Upper lobe of left lung (tissue), 4 donors: ENCODE results near the gene PLA2G4B.

Source experiments
- CTCF ChIP-seq, 6 experiments: fragments of 450-650 bp in 4 of 6; fragments of 200-600 bp in 2 of 6; sonication (generic) in 2 of 6; IDR thresholded peaks; one replicate each; pipeline ENCODE4 v1.5.1; 2016 to 2019; ENCODE audit warnings: antibody characterized with exemption in 6 of 6
- EP300 ChIP-seq, 4 donors: sonication (generic); formaldehyde crosslinking; IDR thresholded peaks; one replicate each; pipeline ENCODE4 v1.5.1; 2017; ENCODE audit warnings: antibody characterized with exemption in 4 of 4, control low read depth in 2 of 4
- POLR2A ChIP-seq, 4 donors: fragments of 450-650 bp; IDR thresholded peaks; one replicate each; pipeline ENCODE4 v1.5.1; 2016 to 2017; ENCODE audit warnings: antibody characterized with exemption in 4 of 4, mild to moderate bottlenecking in 2 of 4
- POLR2AphosphoS5 ChIP-seq, 2 donors: sonication (generic); formaldehyde crosslinking; IDR thresholded peaks; one replicate each; pipeline ENCODE4 v1.5.1; 2017; ENCODE audit warnings: antibody characterized with exemption in 2 of 2

GRCh38 chr15:41810651-41811431 lies 27.8 kb upstream of the PLA2G4B start:
- TF ChIP-seq POLR2A (IDR thresholded peaks at IDR 0.05) = no peak
- TF ChIP-seq CTCF (IDR thresholded peaks at IDR 0.05) = no peak
- TF ChIP-seq POLR2AphosphoS5 (IDR thresholded peaks at IDR 0.05) = no peak
- no peak for TF ChIP-seq EP300 (IDR thresholded peaks at IDR 0.05)
